NCI-H748 (cell line): Measurements from ENCODE around the gene KRT79.
"Not testable (repeated sequence)": the region's sequence is repeated elsewhere in the genome, so short reads cannot be mapped to it uniquely, and the experiment has no call there.

Experiments used
- DNase-seq: peaks from one replicate; lab custom pipeline; 2025; ENCODE audit not compliant: unreplicated experiment; lab: John Stamatoyannopoulos, UW

KRT79 gene

GRCh38 chr12:52807544-52808470, 26.3 kb downstream of the KRT79 start:
- DNase-seq: no peak

- no peak for DNase-seq
These were observed 27.1 kb downstream of the KRT79 start for GRCh38 chr12:52806821-52807543.

- no peak for DNase-seq
These were observed 27.8 kb downstream of the KRT79 start for GRCh38 chr12:52806169-52806811.

DNA sequence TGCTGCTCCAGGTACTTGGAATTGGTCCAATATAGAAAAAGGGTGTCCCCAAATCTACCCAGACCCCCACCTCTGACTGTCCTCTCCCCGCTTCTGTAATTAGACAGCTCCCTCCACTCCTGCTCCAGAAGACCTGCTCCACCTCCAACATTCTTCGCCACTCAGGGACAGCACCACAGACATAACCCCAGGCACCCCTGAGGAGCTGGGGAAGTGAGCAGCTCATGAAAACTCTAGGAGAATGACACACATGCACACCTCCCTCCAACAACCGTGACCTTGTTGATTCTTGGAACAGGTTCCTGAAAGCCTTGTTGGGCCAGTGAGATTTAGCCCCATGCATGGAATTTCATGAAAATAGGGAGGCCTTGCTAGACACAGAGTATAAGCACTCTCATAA, 28.4 kb downstream of the KRT79 start:
- DNase-seq: no peak

- DNase-seq: peak; percentile 31
These were observed 29.1 kb downstream of the KRT79 start for GRCh38 chr12:52805000-52805399.

DNA sequence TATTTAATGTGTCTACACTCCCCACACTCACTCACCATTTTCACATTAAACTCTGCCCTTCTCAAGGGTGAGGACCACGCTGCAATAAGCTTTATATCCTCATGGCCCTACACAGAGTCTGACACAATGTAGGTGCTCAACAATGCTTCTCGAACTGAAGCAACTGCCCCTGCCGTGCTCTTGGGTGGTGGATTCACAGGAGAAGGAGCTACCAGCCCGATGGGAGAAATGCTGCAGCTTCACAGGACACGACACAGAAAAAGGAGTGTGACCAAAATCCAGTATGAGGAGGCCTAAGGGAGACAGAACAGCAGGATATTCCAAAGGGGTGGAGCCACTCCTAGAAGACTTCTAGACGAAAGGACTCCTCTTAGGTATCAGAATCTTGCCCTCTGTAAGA, 31.7 kb downstream of the KRT79 start:
- no peak for DNase-seq

GRCh38 chr12:52801773-52802172, 32.3 kb downstream of the KRT79 start:
- peak; percentile 45 for DNase-seq

DNA sequence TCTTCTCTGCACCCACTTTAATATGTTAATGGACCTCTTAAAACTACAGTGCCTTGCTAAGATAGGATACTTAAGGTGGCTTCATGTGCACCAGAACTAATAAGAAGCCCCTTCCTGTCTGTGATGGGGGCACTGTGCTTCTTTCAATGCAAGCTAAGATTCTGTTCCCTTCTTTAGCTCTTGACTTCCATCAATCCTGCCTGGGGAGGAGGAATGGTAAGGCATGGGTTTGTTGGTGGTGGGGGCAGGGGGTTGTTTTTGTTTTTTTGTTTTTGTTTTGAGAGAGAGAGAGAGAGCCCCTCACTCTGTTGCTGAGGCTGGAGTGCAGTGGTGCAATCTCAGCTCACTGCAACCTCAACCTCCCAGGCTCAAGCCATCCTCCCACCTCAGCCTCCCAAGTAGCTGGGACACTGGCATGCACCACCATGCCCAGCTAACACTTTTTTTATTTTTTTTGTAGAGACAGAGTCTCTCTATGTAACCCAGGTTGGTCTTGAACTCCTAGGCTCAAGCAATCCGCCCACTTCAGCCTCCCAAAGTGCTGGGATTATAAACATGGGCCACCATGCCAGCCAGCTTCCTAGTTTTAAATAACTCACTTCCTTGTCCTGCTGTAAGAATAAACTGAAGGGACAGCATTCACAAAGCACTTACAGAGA, 33.7 kb downstream of the KRT79 start:
- DNase-seq: peak; percentile 28

GRCh38 chr12:52799505-52800211, 34.5 kb downstream of the KRT79 start:
- no peak for DNase-seq

DNA sequence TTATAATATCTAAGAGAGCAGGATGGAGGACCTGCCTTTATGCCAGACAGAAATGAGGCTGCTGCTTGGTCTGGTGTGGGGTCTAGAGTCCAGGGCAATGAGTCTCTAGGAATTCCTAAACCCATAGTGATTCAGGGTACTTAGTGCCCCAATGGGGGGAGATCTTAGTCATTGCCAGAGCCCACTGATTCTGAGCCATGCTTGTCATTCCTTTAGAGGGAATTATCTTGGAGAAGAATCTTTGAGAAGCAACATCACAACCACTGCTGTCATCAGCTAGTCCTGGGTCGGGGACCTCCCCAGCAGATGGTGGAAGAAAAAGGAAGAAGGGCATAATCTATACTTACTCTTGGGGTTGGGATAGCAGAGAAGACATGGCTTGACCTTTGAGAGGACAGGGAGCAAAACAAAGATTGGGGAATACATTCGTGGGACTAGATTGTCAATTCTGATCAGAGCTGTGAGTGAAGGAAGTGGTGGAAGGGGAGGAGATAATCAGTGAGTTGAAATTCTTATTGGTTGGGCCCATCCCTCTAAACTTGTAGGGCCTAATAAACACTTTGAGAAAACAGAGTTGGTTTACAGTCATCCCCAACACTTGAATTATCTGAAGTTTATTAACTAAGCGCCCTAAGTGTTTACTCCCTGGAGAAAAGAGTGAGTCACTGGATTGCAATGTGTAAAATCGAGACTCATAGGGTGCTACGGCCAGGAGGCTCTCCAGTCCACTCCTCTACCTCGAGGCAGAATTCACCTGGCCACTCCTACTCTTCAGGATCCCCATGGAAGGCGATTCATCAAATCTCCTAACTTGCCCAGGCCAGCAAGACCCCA, 35.2 kb downstream of the KRT79 start:
- no peak for DNase-seq

DNA sequence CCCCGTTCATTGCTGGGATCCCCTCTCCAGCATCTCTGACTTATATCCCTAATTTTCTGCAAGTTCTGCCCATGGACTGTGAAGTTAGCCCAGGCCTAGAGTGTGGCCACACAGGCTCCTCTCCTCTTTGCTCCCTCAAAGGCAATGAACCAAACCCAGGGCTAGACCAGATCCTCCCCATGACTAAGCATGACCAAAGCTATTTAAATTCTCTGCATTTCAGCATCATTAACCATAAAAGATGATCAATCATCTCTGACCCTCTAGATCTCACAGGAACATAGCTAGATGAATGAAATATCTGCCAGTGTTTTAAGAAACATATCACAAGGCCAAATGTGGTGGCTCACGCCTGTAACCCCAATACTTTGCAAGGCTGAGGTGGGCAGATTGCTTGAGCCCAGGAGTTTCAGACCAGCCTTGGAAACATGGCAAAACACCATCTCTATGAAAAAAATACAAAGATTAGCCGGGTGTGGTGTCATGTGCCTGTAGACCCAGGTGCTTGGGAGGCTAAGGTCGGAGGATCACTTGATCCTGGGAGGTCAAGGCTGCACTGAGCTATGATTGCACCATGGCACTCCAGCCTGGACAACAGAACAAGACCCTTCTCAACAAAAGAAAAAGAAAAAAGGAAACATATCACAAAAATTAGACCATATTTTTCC, 36.0 kb downstream of the KRT79 start:
- no peak for DNase-seq

- no peak for DNase-seq
These were observed 36.6 kb downstream of the KRT79 start for GRCh38 chr12:52797529-52797894.

GRCh38 chr12:52796839-52797528, 37.1 kb downstream of the KRT79 start:
- no peak for DNase-seq

DNA sequence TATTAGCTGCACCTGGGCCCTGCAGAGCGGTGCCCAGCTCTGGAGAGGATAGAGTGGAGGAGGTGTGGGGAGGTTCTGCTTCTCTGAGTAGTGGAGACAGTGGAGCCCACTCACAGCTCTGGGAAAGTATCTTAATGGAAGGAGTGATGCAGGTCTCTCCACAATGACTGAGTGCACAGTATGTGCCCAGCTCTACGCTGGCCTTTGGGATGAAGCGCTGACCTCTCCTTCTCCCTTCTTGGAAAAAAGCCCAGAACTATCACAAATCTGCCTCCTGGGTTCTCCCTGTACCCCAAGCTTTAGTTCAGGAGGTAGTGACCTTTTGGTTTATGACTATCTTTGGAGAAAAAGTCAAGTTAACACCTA, 37.7 kb downstream of the KRT79 start:
- no peak for DNase-seq

GRCh38 chr12:52795694-52796428, 38.2 kb downstream of the KRT79 start, which contains the start of gene KRT3:
TSS of gene KRT3 (minus strand) at chr12:52796117. CDS start at chr12:52796042, 75 bp downstream.
- no peak for DNase-seq

DNA sequence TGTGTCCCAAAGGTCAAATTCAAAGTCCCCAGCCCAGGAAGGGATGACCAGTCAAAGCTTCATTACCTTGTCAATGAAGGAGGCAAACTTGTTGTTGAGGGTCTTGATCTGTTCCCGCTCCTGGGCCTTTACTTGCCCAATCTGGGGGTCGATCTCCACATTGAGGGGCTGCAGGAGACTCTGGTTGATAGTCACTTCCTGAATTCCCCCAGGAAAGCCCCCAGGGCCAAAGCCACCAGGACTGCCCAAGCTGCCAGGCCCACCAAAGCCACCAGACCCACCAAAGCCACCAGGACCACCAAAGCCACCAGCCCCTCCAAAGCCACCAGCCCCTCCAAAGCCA, 38.8 kb downstream of the KRT79 start:
- DNase-seq: not testable (repeated sequence)

DNA sequence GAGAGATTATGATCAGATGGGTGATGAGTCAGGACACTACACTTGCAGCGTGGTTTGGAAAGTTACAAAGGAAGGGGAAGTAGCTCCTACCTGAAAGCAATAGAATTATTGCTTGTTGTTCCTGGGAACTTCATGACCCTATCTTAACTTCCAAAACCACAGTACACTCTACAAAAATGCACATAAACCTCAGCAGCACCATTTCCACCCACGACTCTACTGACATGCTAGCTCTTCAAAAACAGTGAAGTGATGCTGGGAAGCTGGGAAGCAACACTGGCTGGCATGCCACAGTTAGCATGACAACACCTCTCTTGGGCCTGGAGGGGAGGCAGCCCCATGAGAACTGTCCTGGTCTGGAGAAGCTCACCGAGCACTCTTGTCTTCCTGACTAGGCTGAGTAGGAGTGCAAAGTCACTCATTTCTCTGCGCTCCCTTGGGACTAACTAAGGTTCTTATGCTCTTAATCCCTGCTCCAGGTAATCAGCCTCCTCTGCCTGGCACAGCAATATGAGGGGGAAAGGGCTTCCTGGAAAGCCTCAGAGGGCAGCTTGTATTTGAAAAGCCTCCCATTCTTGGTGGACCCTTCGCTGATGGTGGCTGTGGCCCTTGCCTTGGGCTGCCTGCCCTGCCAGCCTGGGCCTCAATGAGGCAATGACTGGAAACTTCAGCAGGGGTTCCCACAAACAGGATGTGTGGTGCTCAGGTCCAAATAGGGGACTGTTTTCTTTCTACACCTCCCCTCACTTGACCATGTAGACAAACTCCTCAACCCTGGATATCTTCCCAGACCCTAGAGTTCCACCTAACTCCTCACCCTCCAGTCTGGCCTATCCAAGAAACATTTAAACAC, 39.4 kb downstream of the KRT79 start:
- DNase-seq: no peak
